Neural cell (in vitro differentiated cells): ENCODE results near the gene YBX1. TPM values are rescaled to one million over a fixed set of nuclear protein-coding genes. Genes with fewer than 3 reads are reported as not detected.
"Not testable (repeated sequence)": the region's sequence is repeated elsewhere in the genome, so short reads cannot be mapped to it uniquely, and the experiment has no call there.

Source experiments
- H2AFZ ChIP-seq: fragments of 200-600, 300-800 bp; sonication (generic), shearing (Covaris generic); 2 replicates; pipeline ENCODE4 v1.6.0; 2014; ENCODE audit warnings: low read depth, mild to moderate bottlenecking, antibody characterized with exemption, low read length, moderate library complexity
- H3F3A ChIP-seq: fragments of 200-600 bp; shearing (Covaris generic); 2 replicates; pipeline ENCODE4 v1.6.1; 2016; ENCODE audit warnings: mild to moderate bottlenecking, moderate library complexity, mixed read lengths, antibody characterized with exemption, low read length; ENCODE audit not compliant: insufficient read depth, poor library complexity, severe bottlenecking
- H3K27ac ChIP-seq: fragments of 200-600, 300-800 bp; sonication (generic), shearing (Covaris generic); 2 replicates; pipeline ENCODE4 v1.5.1; 2014; ENCODE audit warnings: mild to moderate bottlenecking, low read length, moderate library complexity
- H3K27me3 ChIP-seq: fragments of 300-800, 200-600 bp; sonication (generic), shearing (Covaris generic); 2 replicates; pipeline ENCODE4 v1.6.0; 2014; ENCODE audit warnings: mild to moderate bottlenecking, low read depth, low read length, moderate library complexity; ENCODE audit not compliant: insufficient read depth
- H3K36me3 ChIP-seq: fragments of 300-800, 200-600 bp; sonication (generic), shearing (Covaris generic); 2 replicates; pipeline ENCODE4 v1.5.1; 2014; ENCODE audit warnings: mild to moderate bottlenecking, antibody characterized with exemption, low read length, moderate library complexity; ENCODE audit not compliant: insufficient read depth
- H3K4me2 ChIP-seq: fragments of 300-800, 200-600 bp; sonication (generic), shearing (Covaris generic); 2 replicates; pipeline ENCODE4 v1.6.0; 2014; ENCODE audit warnings: mild to moderate bottlenecking, low read length
- H3K4me3 ChIP-seq: fragments of 300-800, 200-600 bp; sonication (generic), shearing (Covaris generic); 2 replicates; pipeline ENCODE4 v1.5.1; 2014; ENCODE audit warnings: mild to moderate bottlenecking, low read length, moderate library complexity
- H3K79me2 ChIP-seq: fragments of 200-600 bp; shearing (Covaris generic); replicated peaks from 2 replicates; pipeline ENCODE4 v1.6.0; 2014; ENCODE audit warnings: mild to moderate bottlenecking, low read length, moderate library complexity; ENCODE audit not compliant: insufficient read depth
- H3K9ac ChIP-seq: fragments of 300-800, 200-600 bp; sonication (generic), shearing (Covaris generic); 2 replicates; pipeline ENCODE4 v1.6.1; 2016; ENCODE audit warnings: mild to moderate bottlenecking, low read length, mixed read lengths
- H3K9me2 ChIP-seq: fragments of 200-600 bp; shearing (Covaris generic); 2 replicates; pipeline ENCODE4 v1.6.1; 2016; ENCODE audit warnings: mild to moderate bottlenecking, low read length, mixed read lengths; ENCODE audit not compliant: insufficient read depth
- H3K9me3 ChIP-seq: fragments of 200-600, 300-800 bp; sonication (generic), shearing (Covaris generic); 2 replicates; pipeline ENCODE4 v1.6.1; 2016; ENCODE audit warnings: mild to moderate bottlenecking, mixed run types, low read length, moderate library complexity, mixed read lengths
- H4K20me1 ChIP-seq: fragments of 200-600 bp; shearing (Covaris generic); 2 replicates; pipeline ENCODE4 v1.6.1; 2016; ENCODE audit warnings: mild to moderate bottlenecking, mixed run types; ENCODE audit not compliant: insufficient read depth
- CTCF ChIP-seq: fragments of 450-650 bp; IDR thresholded peaks from 2 replicates; pipeline ENCODE4 v1.5.1; 2014; ENCODE audit warnings: antibody characterized with exemption, mild to moderate bottlenecking, moderate library complexity; ENCODE audit not compliant: poor library complexity, severe bottlenecking
- EP300 ChIP-seq: fragments of 450-650 bp; conservative IDR thresholded peaks from 2 replicates; pipeline ENCODE4 v1.6.1; 2014; ENCODE audit warnings: antibody characterized with exemption, mild to moderate bottlenecking, moderate library complexity; ENCODE audit not compliant: poor library complexity, severe bottlenecking
- EZH2 ChIP-seq: fragments of 200-600, 300-800 bp; shearing (Covaris generic), sonication (generic); IDR thresholded peaks from 2 replicates; pipeline ENCODE4 v1.6.1; 2014; ENCODE audit warnings: antibody characterized with exemption, low read length, borderline replicate concordance, mild to moderate bottlenecking; ENCODE audit not compliant: insufficient read depth, poor library complexity, severe bottlenecking
- MXI1 ChIP-seq: fragments of 450-650 bp; conservative IDR thresholded peaks from 2 replicates; pipeline ENCODE4 v1.6.1; 2014; ENCODE audit warnings: antibody characterized with exemption, mild to moderate bottlenecking; ENCODE audit not compliant: poor library complexity, severe bottlenecking
- POLR2AphosphoS5 ChIP-seq: IDR thresholded peaks from 2 replicates; pipeline ENCODE4 v1.6.1; 2012
- RAD21 ChIP-seq: fragments of 450-650 bp; conservative IDR thresholded peaks from 2 replicates; pipeline ENCODE4 v1.6.1; 2014; ENCODE audit warnings: antibody characterized with exemption, mild to moderate bottlenecking, moderate library complexity
- REST ChIP-seq: IDR thresholded peaks from 2 replicates; pipeline ENCODE4 v1.6.1; 2012; ENCODE audit warnings: borderline replicate concordance
- SMC3 ChIP-seq: fragments of 450-650 bp; conservative IDR thresholded peaks from 2 replicates; pipeline ENCODE4 v1.6.1; 2014; ENCODE audit warnings: antibody characterized with exemption, mild to moderate bottlenecking, moderate library complexity; ENCODE audit not compliant: poor library complexity
- TAF1 ChIP-seq: IDR thresholded peaks from 2 replicates; pipeline ENCODE4 v1.6.1; 2012; ENCODE audit warnings: low read depth
- polyA plus RNA-seq: library from polyadenylated mRNA; depleted of rRNA; stranded (reverse); fragments of >200 nt; gene quantifications from 2 replicates; pipeline ENCODE4 v1.2.3, GENCODE V29; 2014

The YBX1 gene
- polyA plus RNA-seq, 1 donor from 2014 or later: 706 TPM

GRCh38 chr1:42748461-42749410 is 66.5 kb downstream of the YBX1 start:
- Histone ChIP-seq H3K36me3 (peaks cover 17% of the 10 kb centered on the region), H3K4me2 (no peak overlapping the region), H4K20me1 (no peaks in the 10 kb centered on the region), H3K9ac (no peak overlapping the region), H3K27ac (no peak overlapping the region), H2AFZ (no peak overlapping the region), H3K9me2 (no peaks in the 10 kb centered on the region), H3K79me2 (no peaks in the 10 kb centered on the region), H3K4me3 (no peak overlapping the region), H3F3A (no peaks in the 10 kb centered on the region), H3K27me3 (no peaks in the 10 kb centered on the region), H3K9me3 (peaks cover 5% of the 10 kb centered on the region)
- TF ChIP-seq CTCF (no peak), POLR2AphosphoS5 (no peak), SMC3 (no peak), REST (no peak), EP300 (no peak), TAF1 (no peak), MXI1 (no peak), EZH2 (no peak), RAD21 (no peak)

- Histone ChIP-seq H3K9ac (no peak overlapping the region), H3K4me2 (no peak overlapping the region), H3K27me3 (no peaks in the 10 kb centered on the region), H3K79me2 (no peaks in the 10 kb centered on the region), H2AFZ (no peak overlapping the region), H4K20me1 (no peaks in the 10 kb centered on the region), H3K4me3 (no peak overlapping the region), H3K9me2 (no peaks in the 10 kb centered on the region), H3K27ac (no peak overlapping the region), H3F3A (no peaks in the 10 kb centered on the region), H3K36me3 (peaks cover 17% of the 10 kb centered on the region), H3K9me3 (peaks cover 5% of the 10 kb centered on the region)
- TF ChIP-seq REST (no peak), CTCF (no peak), SMC3 (no peak), EZH2 (no peak), EP300 (no peak)
Observed at GRCh38 chr1:42750041-42750440, 67.8 kb downstream of the YBX1 start.

GRCh38 chr1:42751511-42752070 is 69.4 kb downstream of the YBX1 start:
- H3K4me3 ChIP-seq, H4K20me1 ChIP-seq, H3K9ac ChIP-seq, H3K9me3 ChIP-seq, H3K4me2 ChIP-seq, H3F3A ChIP-seq, H3K27me3 ChIP-seq, H3K27ac ChIP-seq, H2AFZ ChIP-seq, H3K9me2 ChIP-seq, H3K79me2 ChIP-seq: not testable (repeated sequence)
- peaks cover 17% of the 10 kb centered on the region for H3K36me3 ChIP-seq
